IPS-20b (cell line): ENCODE measurements around the gene CDC5L.

ENCODE experiments used
- H3K27ac ChIP-seq: one replicate; pipeline ENCODE4 v1.5.1; 2013; ENCODE audit warnings: low read length
- H3K27me3 ChIP-seq: 2 replicates; pipeline ENCODE4 v1.6.1; 2013; ENCODE audit warnings: mild to moderate bottlenecking, low read length, inconsistent platforms; ENCODE audit not compliant: insufficient read depth
- H3K36me3 ChIP-seq: 2 replicates; pipeline ENCODE4 v1.6.1; 2013; ENCODE audit warnings: low read depth, mild to moderate bottlenecking, inconsistent platforms, low read length, moderate library complexity; ENCODE audit not compliant: insufficient read depth
- H3K4me1 ChIP-seq: 2 replicates; pipeline ENCODE4 v1.6.1; 2013; ENCODE audit warnings: mild to moderate bottlenecking, control low read depth, inconsistent platforms, low read length, moderate library complexity; ENCODE audit not compliant: insufficient read depth
- H3K4me3 ChIP-seq: 2 replicates; pipeline ENCODE4 v1.5.1; 2013; ENCODE audit warnings: mild to moderate bottlenecking, low read length, inconsistent platforms
- H3K9ac ChIP-seq: 2 replicates; pipeline ENCODE4 v1.6.1; 2013; ENCODE audit warnings: low read depth, mild to moderate bottlenecking, inconsistent platforms, low read length, moderate library complexity
- H3K9me3 ChIP-seq: 2 replicates; pipeline ENCODE4 v1.6.1; 2013; ENCODE audit warnings: mild to moderate bottlenecking, low read depth, low read length, inconsistent platforms; ENCODE audit not compliant: insufficient read depth

The CDC5L gene

DNA sequence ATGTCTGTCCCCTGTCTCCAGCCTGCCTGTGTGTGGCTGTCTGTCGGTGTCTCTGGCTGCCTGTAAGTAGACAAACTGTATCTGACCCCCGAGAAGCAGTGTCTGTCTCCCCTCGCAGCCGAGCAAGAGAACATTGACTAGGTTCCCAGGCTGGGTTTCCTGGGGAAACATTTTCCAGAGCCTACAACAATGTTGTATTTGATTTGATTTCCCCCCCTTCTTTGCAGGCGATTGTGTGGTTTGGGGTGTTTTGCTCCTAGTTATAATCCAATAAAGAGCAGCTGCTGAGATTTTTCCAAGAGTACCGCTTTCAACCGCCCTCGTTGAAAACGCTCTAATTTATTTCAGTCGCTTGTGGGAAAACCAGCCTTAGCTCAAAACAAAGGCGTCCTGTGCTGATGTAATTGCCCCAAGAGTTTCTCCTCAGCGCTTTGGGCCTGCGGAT lies 92.6 kb downstream of the CDC5L start:
- Histone ChIP-seq H3K4me3 (no peak overlapping the region), H3K9ac (no peak overlapping the region), H3K36me3 (no peaks in the 10 kb centered on the region), H3K4me1 (peaks cover 16% of the 10 kb centered on the region), H3K27me3 (no peaks in the 10 kb centered on the region), H3K27ac (no peak overlapping the region), H3K9me3 (no peaks in the 10 kb centered on the region)

DNA sequence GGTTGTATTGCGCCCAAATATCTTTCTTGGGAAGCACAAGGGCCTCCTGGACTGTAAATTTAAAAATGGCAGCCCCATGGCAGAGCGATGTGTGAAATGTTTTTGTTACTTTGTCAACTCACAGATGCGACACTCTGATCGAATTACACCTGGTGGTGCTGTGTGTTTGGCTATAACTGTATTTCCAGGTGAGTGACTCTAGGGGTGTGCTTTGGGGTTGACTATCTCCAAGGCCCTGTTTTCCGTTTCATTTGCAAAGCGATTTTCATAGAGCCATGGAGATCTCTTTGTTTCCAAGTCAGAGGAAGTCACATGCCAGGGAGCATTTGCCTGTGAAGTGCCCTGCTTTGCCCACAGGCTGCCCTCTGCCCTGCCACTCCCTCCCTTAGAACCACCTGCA lies 93.5 kb downstream of the CDC5L start:
- Histone ChIP-seq H3K36me3 (no peaks in the 10 kb centered on the region), H3K9me3 (no peaks in the 10 kb centered on the region), H3K27ac (no peak overlapping the region), H3K4me1 (peaks cover 10% of the 10 kb centered on the region), H3K9ac (no peak overlapping the region), H3K4me3 (no peak overlapping the region), H3K27me3 (no peaks in the 10 kb centered on the region)

DNA sequence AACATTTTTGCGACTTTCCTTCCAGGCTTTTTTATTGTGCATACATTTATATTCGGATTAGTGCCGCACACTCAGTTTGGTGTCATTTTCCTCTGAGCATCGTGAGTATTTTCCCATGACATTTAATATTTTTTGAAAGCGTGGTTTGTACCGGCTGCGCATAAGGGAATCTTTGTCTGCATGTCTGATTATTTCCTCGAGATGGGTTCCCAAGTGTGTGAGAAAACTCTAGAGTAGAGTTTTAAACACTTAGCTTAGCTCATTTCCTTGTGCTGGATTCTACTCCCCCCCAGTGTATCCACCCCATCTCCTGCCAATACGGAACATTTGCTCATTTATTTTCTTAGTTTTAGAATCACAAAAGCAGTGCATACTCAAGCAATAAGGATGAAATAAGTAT lies 94.3 kb downstream of the CDC5L start:
- Histone ChIP-seq H3K4me3 (no peak overlapping the region), H3K27me3 (no peaks in the 10 kb centered on the region), H3K9me3 (no peaks in the 10 kb centered on the region), H3K36me3 (no peaks in the 10 kb centered on the region), H3K4me1 (peaks cover 15% of the 10 kb centered on the region), H3K27ac (no peak overlapping the region), H3K9ac (no peak overlapping the region)

DNA sequence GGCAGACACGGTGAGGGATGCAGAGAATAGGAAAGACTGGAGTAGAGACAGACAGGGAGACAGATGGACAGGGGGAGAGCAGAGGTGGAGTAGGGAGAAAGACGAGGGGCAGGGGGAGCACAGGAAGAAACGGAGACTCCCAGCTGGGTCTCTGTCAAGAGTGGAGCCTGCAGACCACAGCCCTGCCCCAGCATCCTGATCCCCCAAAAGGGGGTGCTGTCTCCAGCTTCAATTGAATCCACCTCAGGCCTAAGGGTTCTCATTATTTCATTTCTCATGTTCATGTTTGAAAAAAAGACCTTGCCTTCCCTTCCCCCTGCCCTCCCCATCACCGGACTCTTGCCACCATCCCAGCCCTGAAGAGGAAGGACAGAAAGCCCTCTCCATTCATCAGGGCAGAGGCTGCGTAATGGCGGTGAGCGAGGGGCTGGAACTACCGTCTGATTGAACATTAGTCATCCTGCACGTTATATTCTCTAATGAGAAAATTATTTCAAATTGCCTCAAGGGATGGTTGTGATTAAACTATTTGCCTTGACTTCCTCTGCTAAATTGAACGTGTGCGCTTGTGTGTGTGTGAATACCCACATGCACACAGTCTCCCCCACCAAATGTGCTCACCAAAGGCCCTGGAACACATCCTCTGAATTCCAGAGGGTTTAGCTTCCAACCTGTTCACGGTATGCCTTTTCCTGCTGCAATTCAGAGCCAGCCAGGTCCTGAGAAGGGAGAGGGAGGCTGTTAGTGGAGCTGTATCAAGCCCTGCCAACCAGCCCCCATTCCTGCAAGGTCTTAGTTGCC lies 98.3 kb downstream of the CDC5L start:
- Histone ChIP-seq H3K9ac (no peak overlapping the region), H3K27ac (no peak overlapping the region)

GRCh38 chr6:44487002-44487401 lies 99.5 kb downstream of the CDC5L start:
- Histone ChIP-seq H3K36me3 (no peaks in the 10 kb centered on the region), H3K4me1 (peaks cover 16% of the 10 kb centered on the region), H3K9me3 (no peaks in the 10 kb centered on the region), H3K27ac (no peak overlapping the region), H3K27me3 (no peaks in the 10 kb centered on the region), H3K9ac (no peak overlapping the region), H3K4me3 (no peak overlapping the region)

More for the DNA sequence above, 98.3 kb downstream of the CDC5L start:
- H3K36me3 ChIP-seq: no peaks in the 10 kb centered on the region
- no peak overlapping the region for H3K4me3 ChIP-seq
- H3K27me3 ChIP-seq: no peaks in the 10 kb centered on the region
- H3K9me3 ChIP-seq: no peaks in the 10 kb centered on the region
- peaks cover 16% of the 10 kb centered on the region for H3K4me1 ChIP-seq

- Histone ChIP-seq H3K9ac (no peak overlapping the region), H3K9me3 (no peaks in the 10 kb centered on the region), H3K4me3 (no peak overlapping the region), H3K36me3 (no peaks in the 10 kb centered on the region), H3K27me3 (no peaks in the 10 kb centered on the region), H3K4me1 (peaks cover 16% of the 10 kb centered on the region), H3K27ac (no peak overlapping the region)
These were observed 100.1 kb downstream of the CDC5L start for GRCh38 chr6:44487586-44487985.

- Histone ChIP-seq H3K9ac (no peak overlapping the region), H3K4me1 (peaks cover 14% of the 10 kb centered on the region), H3K27me3 (no peaks in the 10 kb centered on the region), H3K36me3 (no peaks in the 10 kb centered on the region), H3K9me3 (no peaks in the 10 kb centered on the region), H3K27ac (no peak overlapping the region), H3K4me3 (no peak overlapping the region)
These were observed 102.6 kb downstream of the CDC5L start for GRCh38 chr6:44489910-44490604.

- H3K4me1 ChIP-seq: 0 out of 2 replicates have a peak, but pooled peaks cover 5% of the 10 kb centered on the region
- no peak overlapping the region for H3K9ac ChIP-seq
- H3K9me3 ChIP-seq: no peaks in the 10 kb centered on the region
- H3K36me3 ChIP-seq: no peaks in the 10 kb centered on the region
- H3K4me3 ChIP-seq: no peak overlapping the region
- H3K27ac ChIP-seq: no peak overlapping the region
- no peaks in the 10 kb centered on the region for H3K27me3 ChIP-seq
These were observed 105.6 kb downstream of the CDC5L start for GRCh38 chr6:44493132-44493531.

GRCh38 chr6:44493593-44493992 lies 106.1 kb downstream of the CDC5L start:
- Histone ChIP-seq H3K27ac (no peak overlapping the region), H3K27me3 (no peaks in the 10 kb centered on the region), H3K4me1 (0 out of 2 replicates have a peak, but pooled peaks cover 5% of the 10 kb centered on the region), H3K36me3 (no peaks in the 10 kb centered on the region), H3K9ac (no peak overlapping the region), H3K4me3 (no peak overlapping the region), H3K9me3 (no peaks in the 10 kb centered on the region)

GRCh38 chr6:44494011-44494501 lies 106.5 kb downstream of the CDC5L start:
- Histone ChIP-seq H3K4me1 (0 out of 2 replicates have a peak, but pooled peaks cover 5% of the 10 kb centered on the region), H3K27ac (no peak overlapping the region), H3K9ac (no peak overlapping the region), H3K9me3 (no peaks in the 10 kb centered on the region), H3K4me3 (no peak overlapping the region), H3K27me3 (no peaks in the 10 kb centered on the region), H3K36me3 (no peaks in the 10 kb centered on the region)

- H3K27me3 ChIP-seq: no peaks in the 10 kb centered on the region
- H3K9ac ChIP-seq: no peak overlapping the region
- H3K36me3 ChIP-seq: no peaks in the 10 kb centered on the region
- no peak overlapping the region for H3K4me3 ChIP-seq
- H3K9me3 ChIP-seq: no peaks in the 10 kb centered on the region
- 0 out of 2 replicates have a peak, but pooled peaks cover 5% of the 10 kb centered on the region for H3K4me1 ChIP-seq
- no peak overlapping the region for H3K27ac ChIP-seq
These were observed 107.8 kb downstream of the CDC5L start for GRCh38 chr6:44495036-44495901.
